SK-MEL-5 (cell line): ENCODE data around the gene TAS2R30. TPM values are rescaled to one million over a fixed set of nuclear protein-coding genes. Genes with fewer than 3 reads are reported as not detected.
"Not testable (repeated sequence)": the region's sequence is repeated elsewhere in the genome, so short reads cannot be mapped to it uniquely, and the experiment has no call there.

ENCODE experiments used
- DNase-seq: peaks from one replicate; pipeline ENCODE4 v3.0.0-alpha.2; 2016; ENCODE audit warnings: low read depth, low spot score
- in situ Hi-C: cut with HindIII; loops from 2 replicates; pipeline ENCODE4 v1.10.0; 2016; ENCODE audit warnings: low sequenced_read_pairs, high pct_unique_total_duplicates, low pct_unique_long_range_greater_than_20kb
- small RNA-seq, 2 experiments: library from RNA; depleted of rRNA; stranded (forward); fragments of <200 nt; gene quantifications; one replicate each; pipeline ENCODE3, GENCODE V24; 2014
- total RNA-seq: library from RNA; depleted of rRNA; stranded (reverse); fragments of >200 nt; shearing (Covaris generic); gene quantifications from 2 replicates; pipeline ENCODE4 v1.2.3, GENCODE V29; 2014; rRNA removed

The TAS2R30 gene
- total RNA-seq, 1 experiment from 2014 or later: 0.74 TPM

DNA sequence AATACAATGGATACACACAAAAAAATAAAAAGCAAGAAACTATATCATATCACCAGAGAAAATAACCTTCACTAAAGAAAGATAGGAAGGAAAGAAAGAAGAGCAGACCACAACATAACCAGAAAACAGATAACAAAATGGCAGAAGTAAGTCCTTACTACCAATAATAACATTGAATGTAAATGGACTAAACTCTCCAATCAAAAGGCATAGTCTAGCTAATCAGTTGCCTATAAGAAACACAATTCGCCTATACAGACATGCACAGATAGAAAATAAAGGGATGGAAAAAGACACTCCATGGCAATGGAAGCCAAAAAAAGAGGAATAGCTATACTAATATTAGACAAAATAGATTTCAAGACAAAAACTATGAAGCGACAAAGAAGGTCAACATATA is 8.9 kb upstream of the TAS2R30 start:
- no peak for DNase-seq
- in situ Hi-C loops: no loop called here

DNA sequence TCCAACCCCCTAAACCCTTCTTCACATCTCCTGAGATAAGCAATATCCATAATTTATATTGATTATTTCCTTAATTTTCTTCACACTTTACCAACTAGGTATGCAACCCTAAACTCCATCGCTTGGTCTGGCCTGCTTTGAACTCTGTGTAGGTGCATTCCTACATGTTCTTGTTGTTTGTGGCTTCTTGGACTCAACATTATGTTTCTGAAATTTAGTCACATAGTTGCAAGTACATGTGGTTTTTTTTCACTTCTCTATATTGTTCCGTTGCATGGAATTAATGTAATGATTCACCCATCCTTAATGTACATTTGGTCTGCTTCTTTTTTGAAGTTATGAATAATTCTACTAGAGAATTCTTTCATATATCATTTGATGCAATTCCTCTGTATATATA is 1.6 kb upstream of the TAS2R30 start:
- DNase-seq: no peak
- in situ Hi-C loops: no loop called here

DNA sequence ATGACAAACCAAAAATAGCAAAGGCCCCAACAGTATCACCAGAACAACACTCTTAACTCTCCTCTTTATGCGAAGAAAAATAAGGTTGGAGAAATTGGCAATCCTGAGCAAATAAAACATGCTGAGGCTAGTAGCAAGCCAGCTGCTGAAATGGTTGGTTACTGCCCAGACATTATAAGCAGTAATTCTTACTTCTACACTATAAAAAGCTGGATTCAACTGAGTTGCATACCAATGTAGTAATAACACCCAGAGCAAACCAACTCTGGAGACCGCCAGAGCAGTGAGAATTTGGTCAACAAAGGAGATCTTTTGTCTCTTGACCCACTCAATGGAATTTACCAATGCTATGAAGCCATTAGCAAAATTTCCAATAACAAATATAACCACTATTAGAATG is 628 bp downstream of the TAS2R30 start:
- DNase-seq: peak; percentile 19

DNA sequence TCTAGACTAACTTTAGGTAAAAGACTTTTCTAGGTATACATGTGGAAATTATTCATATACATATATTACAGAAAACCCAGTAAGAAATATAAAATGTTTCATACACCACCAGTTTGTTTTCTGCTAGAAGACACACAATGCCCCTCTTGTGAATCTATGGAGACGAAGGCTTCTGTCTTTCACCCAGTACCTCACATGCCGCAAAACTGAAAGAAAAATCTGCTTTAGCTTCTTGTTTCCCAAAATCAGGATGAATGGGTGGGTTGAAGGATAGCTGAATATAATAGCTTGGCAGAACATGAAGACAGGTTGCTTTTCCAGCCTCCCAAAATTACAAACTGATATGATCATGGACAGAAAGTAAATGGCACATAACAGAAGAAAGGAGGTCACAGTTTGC is 1.3 kb downstream of the TAS2R30 start:
- DNase-seq: peak; percentile 8
- in situ Hi-C loops: no loop called here

More for the DNA sequence above, 628 bp downstream of the TAS2R30 start:
- in situ Hi-C loops: no loop called here

DNA sequence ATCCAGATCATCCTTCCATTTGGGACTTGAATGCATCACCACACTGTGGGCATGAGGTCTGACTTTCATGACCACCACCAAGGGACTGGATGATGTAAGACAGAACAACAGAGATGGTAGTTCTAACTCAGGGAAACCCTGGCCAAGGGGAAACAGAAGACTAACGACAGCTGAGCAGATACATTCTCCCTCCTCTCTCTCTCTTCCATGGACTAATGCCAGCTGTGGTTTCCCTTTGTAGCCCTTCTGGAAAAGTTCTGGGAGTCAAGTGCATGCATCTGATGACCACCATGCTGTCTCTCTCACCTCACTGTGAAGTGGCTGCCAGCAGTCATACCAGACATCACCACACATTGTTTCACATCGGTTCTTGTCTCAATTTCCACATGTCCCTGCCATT is 3.4 kb downstream of the TAS2R30 start:
- in situ Hi-C loops: no loop called here
- DNase-seq: no peak

DNA sequence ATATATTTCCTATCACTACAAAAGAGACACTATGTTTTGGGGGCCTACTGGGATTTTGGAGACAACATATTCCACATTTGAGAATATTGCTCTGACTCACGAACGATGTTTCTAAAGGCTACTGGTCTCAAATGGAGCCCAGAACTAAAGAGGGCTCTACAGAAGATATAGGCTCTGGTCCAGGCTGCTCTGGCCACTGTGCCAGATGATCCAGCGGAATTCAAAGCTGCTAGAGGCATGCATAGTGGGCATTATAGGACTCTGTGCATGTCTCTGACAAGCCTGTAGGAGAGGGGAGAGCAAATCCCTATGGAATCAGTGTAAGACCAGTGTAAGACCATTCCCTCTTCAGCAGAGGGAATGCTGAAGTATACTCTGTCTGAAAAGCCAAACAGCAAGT is 4.1 kb downstream of the TAS2R30 start:
- in situ Hi-C loops: no loop called here
- no peak for DNase-seq

DNA sequence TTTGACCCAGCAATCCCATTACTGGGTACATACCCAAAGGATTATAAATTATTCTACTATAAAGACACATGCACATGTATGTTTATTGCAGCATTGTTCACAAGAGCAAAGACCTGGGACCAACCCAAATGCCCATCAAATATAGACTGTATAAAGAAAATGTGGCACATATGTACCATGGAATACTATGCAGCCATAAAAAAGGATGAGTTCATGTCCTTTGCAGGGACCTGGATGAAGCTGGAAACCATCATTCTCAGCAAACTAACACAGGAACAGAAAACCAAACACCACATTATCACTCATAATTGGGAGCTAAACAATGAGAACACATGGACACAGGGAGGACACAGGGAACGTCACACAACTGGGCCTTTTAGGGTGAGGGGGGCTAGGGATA is 20.3 kb downstream of the TAS2R30 start:
- in situ Hi-C loops, DNase-seq: not testable (repeated sequence)

DNA sequence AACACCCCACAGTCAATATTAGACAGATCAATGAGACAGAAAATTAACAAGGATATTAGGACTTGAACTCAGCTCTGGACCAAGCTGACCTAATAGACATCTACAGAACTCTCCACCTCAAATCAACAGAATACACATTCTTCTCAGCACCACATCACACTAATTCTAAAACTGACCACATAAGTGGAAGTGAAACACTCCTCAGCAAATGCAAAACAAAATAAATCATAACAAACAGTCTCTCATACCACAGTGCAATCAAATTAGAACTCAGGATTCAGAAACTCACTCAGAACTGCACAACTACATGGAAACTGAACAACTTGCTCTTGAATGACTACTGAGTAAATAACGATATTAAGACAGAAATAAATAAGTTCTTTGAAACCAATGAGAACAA is 23.2 kb downstream of the TAS2R30 start:
- in situ Hi-C loops, DNase-seq: not testable (repeated sequence)

DNA sequence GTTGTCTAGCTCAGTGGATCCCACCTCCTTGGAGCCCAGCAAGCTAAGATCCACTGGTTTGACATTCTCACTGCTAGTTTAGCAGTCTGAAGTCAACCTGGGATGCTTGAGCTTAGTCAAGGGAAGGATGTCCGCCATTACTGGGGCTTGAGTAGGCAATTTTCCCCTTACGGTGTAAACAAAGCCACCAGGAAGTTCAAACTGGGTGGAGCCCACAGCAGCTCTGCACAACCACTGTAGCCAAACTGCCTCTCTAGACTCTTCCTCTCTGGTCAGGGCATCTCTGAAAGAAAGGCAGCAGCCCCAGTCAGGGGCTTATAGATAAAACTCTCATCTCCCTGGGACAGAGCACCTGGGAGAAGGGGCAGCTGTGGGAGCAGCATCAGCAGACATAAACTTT is 25.6 kb downstream of the TAS2R30 start:
- DNase-seq: no peak
- in situ Hi-C loops: no loop called here

DNA sequence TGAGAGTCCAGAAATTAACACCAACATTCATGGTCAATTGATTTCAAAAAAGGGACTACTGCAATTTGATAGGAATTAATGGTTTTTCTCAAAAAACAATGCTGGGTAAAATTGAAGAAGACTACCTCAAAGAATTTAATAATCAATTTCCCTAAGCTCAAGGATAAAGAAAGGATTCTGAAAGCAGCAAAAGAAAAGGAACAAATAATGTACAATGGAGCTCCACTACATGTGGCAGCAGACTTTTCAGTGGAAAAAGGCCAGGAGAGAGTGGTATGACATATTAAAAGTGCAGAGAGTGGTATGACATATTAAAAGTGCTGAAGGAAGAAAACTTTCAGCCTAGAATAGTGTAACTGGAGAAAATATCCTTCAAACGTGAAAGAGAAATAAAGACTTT is 26.7 kb downstream of the TAS2R30 start:
- in situ Hi-C loops: no loop called here

DNA sequence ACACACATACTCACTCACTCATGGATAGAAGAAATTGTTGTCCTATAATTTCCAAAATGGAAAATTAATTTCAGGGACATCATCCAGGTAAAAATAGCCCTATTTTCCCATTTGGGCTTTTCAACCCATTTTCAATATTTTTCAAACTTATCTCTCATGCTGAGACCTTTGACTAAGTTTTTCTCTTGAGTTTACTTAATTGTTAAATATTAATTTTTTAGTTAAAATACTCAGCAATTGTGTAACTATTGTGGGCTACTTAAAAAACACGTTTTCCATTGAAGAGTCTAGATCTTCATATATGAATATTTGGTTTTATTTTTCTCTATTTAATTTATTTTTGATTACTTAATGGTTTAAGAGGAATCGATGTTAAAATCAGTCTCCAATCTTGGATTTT is 28.2 kb downstream of the TAS2R30 start:
- DNase-seq: no peak
- in situ Hi-C loops: no loop called here

More for the DNA sequence above, 26.7 kb downstream of the TAS2R30 start:
- no peak for DNase-seq

DNA sequence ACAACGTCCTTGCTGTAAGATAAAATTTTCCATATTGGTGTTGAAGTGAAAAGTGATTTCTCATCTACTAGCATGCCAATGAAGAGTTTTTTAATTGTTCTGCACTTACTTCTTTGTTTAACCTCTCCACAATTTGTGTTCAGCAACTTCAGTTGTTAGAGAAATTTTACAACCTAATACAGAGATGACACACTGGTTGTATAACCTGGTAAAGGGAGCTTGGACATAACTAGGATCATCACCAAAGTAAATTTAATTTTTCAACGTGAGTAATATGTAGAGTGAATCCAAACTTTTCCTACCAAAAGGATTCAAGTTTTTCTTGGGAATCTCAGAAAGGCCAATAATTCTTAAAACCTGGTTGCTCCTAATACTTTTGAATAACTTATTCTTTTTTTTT is 28.9 kb downstream of the TAS2R30 start:
- DNase-seq: no peak
- in situ Hi-C loops: no loop called here

DNA sequence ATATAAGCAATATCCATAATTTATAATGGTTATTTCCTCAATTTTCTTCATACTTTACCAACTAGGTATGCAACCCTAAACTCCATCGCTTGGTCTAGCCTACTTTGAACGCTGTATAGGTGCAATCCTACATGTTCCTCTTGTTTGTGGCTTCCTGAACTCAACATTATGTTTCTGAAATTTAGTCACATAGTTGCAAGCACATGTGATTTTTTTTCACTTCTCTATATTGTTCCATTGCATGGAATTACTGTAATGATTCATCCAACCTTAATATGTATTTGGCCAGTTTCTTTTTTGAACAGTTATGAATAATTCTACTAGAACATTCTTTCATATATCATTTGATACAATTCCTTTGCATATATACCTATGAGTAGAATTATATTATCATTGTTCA is 39.5 kb downstream of the TAS2R30 start:
- DNase-seq, in situ Hi-C loops: not testable (repeated sequence)

DNA sequence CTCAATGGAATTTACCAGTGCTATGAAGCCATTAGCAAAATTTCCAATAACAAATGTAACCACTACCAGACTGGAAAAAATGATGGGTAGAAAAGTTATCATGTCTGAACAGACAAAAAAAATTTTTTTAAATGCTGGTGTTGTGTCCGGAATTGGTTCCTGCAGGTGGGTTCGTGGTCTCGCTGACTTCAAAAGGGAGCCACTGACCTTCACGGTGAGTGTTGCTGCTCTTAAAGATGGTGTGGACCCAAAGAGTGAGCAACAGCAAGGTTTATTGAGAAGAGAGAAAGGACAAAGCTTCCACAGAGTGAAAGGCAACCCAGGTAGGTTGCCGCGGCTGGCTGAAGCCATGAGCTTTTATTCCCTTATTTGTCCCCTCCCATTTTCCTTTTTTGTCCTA is 42.3 kb downstream of the TAS2R30 start, which contains the start of gene TAS2R43:
Gene TAS2R43 (minus strand): TSS at position 186 of the 400 bp plus-strand sequence. CDS start 84 bp downstream, at position 102.
- in situ Hi-C loops: no loop called here
- DNase-seq: no peak

DNA sequence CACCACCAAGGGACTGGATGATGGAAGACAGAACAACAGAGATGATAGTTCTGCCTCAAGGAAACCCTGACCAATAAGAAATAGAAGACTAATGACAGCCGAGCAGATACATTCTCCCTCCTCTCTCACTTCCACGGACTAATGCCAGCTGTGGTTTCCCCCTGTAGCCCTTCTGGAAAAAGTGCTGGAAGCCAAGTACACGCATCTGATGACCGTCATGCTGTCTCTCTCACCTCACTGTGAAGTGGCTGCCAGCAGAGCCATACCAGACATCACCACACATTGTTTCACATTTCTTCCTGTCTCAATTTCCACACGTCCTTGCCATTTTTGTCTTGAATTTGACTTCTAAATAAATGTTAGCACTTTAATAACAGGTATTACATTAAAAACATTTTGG is 45.2 kb downstream of the TAS2R30 start:
- in situ Hi-C loops: no loop called here
- no peak for DNase-seq

DNA sequence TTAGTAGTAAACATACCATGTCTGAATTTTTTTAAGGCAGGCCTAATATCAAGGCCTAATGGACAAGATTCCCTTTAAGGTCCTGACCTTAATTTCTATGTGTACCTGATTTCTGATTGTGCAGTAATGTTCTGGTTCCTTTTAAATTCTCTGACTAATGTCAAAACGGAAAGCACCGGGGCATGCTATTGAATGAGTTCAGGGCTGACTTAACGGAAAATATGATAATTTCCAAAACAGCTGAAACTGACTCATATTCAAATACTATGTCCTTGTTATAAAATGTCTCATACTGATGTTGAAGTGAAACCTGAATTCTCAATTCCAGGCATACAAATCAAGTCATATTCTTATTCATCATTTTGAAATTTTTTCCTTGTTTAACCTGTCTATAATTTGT is 49.0 kb downstream of the TAS2R30 start:
- in situ Hi-C loops: no loop called here
- DNase-seq: no peak

Small RNA genes lying within 50 kb of the gene (small RNA-seq; reads per million reads assigned to genes)
- gene AC018630.1: 0 reads per million in 2 experiments

Other genes starting within 250 kb of the TAS2R30 start
- gene TAS2R13, start 225.1 kb downstream of the TAS2R30 start, total RNA-seq: 0.18 TPM in 1 of 2 replicates, not detected in the other
- 0.26 TPM in 1 of 2 replicates, not detected in the other for gene PRH2, start 205.4 kb downstream of the TAS2R30 start, total RNA-seq
- gene TAS2R14, start 195.4 kb downstream of the TAS2R30 start, total RNA-seq: 1.6 and 1.8 TPM in 2 replicates
- gene TAS2R50, start 147.7 kb downstream of the TAS2R30 start, total RNA-seq: 1.3 TPM in 1 of 2 replicates, not detected in the other
- gene TAS2R20, start 136.3 kb downstream of the TAS2R30 start, total RNA-seq: 1.1 and 1.3 TPM in 2 replicates
- 0.32 and 0.55 TPM in 2 replicates for gene TAS2R19, start 112.0 kb downstream of the TAS2R30 start, total RNA-seq
- 0.98 and 1.7 TPM in 2 replicates for gene TAS2R31, start 103.2 kb downstream of the TAS2R30 start, total RNA-seq
- gene TAS2R46, start 72.3 kb downstream of the TAS2R30 start, total RNA-seq: 0.16 and 0.95 TPM in 2 replicates
- gene TAS2R43, start 42.3 kb downstream of the TAS2R30 start, total RNA-seq: 0.42 and 0.51 TPM in 2 replicates
- gene SMIM10L1, start 36.5 kb upstream of the TAS2R30 start, total RNA-seq: 10.6 and 11.3 TPM in 2 replicates
- gene TAS2R42, start 52.3 kb upstream of the TAS2R30 start, total RNA-seq: not detected in 2 replicates
- gene PRB3, start 135.1 kb upstream of the TAS2R30 start, total RNA-seq: not detected in 2 replicates
- not detected in 2 replicates for gene PRB4, start 175.8 kb upstream of the TAS2R30 start, total RNA-seq